Esophagus muscularis mucosa (tissue), 3 donors: ENCODE results near the gene THADA.

Experiments
- CTCF ChIP-seq, 3 experiments: fragments of 200-600 bp in 2 of 3; fragments of 450-650 bp in 1 of 3; sonication (generic) in 2 of 3; IDR thresholded peaks; one replicate each; pipeline ENCODE4 v1.5.1; 2017 to 2019; ENCODE audit warnings: antibody characterized with exemption in 3 of 3, mild to moderate bottlenecking in 2 of 3, moderate library complexity in 1 of 3
- POLR2A ChIP-seq: fragments of 450-650 bp; IDR thresholded peaks from one replicate; pipeline ENCODE4 v1.6.1; 2017; ENCODE audit warnings: antibody characterized with exemption, moderate library complexity, mild to moderate bottlenecking, low read depth
- POLR2AphosphoS5 ChIP-seq, 2 donors: sonication (generic); formaldehyde crosslinking; IDR thresholded peaks; one replicate each; pipeline ENCODE4 v1.6.1; 2017; ENCODE audit warnings: antibody characterized with exemption in 2 of 2

GRCh38 chr2:43210467-43211303 is 385.2 kb downstream of the THADA start:
- TF ChIP-seq CTCF (IDR thresholded peaks at IDR 0.05) (no peak), POLR2A (no peak), POLR2AphosphoS5 (IDR thresholded peaks at IDR 0.05) (peak; percentile 49 to 65)
